ENCODE measurements around the gene NFXL1. TPM values are rescaled to one million over a fixed set of nuclear protein-coding genes. Genes with fewer than 3 reads are reported as not detected.

Gene NFXL1
- total RNA-seq, 1 donor from 2014 or later: 11.9 TPM

- no peak for DNase-seq (ENCODE audit: low spot score)
- Mint-ChIP-seq H3K9me3 (ENCODE audit: low read depth) (peaks cover 2% of the 10 kb centered on the region), H3K4me3 (ENCODE audit: unreplicated experiment) (no peak overlapping the region), H3K27me3 (ENCODE audit: low read depth) (no peaks in the 10 kb centered on the region), H3K36me3 (ENCODE audit: low read depth) (peaks cover 43% of the 10 kb centered on the region), H3K27ac (ENCODE audit: unreplicated experiment) (no peak overlapping the region), H3K4me1 (ENCODE audit: low read depth) (peaks cover 11% of the 10 kb centered on the region)
- no peak for TF ChIP-seq CTCF (IDR thresholded peaks at IDR 0.05)
Observed at GRCh38 chr4:47879458-47879857, 34.9 kb downstream of the NFXL1 start.

- Mint-ChIP-seq H3K27me3 (ENCODE audit: low read depth) (no peaks in the 10 kb centered on the region), H3K9me3 (ENCODE audit: low read depth) (peaks cover 18% of the 10 kb centered on the region), H3K36me3 (ENCODE audit: low read depth) (peaks cover 49% of the 10 kb centered on the region), H3K4me3 (ENCODE audit: unreplicated experiment) (no peak overlapping the region), H3K4me1 (ENCODE audit: low read depth) (peaks cover 4% of the 10 kb centered on the region), H3K27ac (ENCODE audit: unreplicated experiment) (no peak overlapping the region)
- no peak for TF ChIP-seq CTCF (IDR thresholded peaks at IDR 0.05)
- no peak for DNase-seq (ENCODE audit: low spot score)
Observed at GRCh38 chr4:47876784-47877546, 37.4 kb downstream of the NFXL1 start.

GRCh38 chr4:47876310-47876709 lies 38.1 kb downstream of the NFXL1 start:
- Mint-ChIP-seq H3K27me3 (ENCODE audit: low read depth) (no peaks in the 10 kb centered on the region), H3K36me3 (ENCODE audit: low read depth) (peaks cover 48% of the 10 kb centered on the region), H3K27ac (ENCODE audit: unreplicated experiment) (no peak overlapping the region), H3K4me1 (ENCODE audit: low read depth) (peaks cover 4% of the 10 kb centered on the region), H3K9me3 (ENCODE audit: low read depth) (peaks cover 18% of the 10 kb centered on the region), H3K4me3 (ENCODE audit: unreplicated experiment) (no peak overlapping the region)
- DNase-seq (ENCODE audit: low spot score): no peak
- TF ChIP-seq CTCF (IDR thresholded peaks at IDR 0.05): no peak

GRCh38 chr4:47873877-47874541 lies 40.4 kb downstream of the NFXL1 start:
- no peak overlapping the region for H3K4me3 Mint-ChIP-seq (ENCODE audit: unreplicated experiment)
- no peak for TF ChIP-seq CTCF (IDR thresholded peaks at IDR 0.05)
- no peak overlapping the region for H3K27ac Mint-ChIP-seq (ENCODE audit: unreplicated experiment)
- no peaks in the 10 kb centered on the region for H3K27me3 Mint-ChIP-seq (ENCODE audit: low read depth)
- no peak for DNase-seq (ENCODE audit: low spot score)
- peaks cover 4% of the 10 kb centered on the region for H3K4me1 Mint-ChIP-seq (ENCODE audit: low read depth)
- peaks cover 52% of the 10 kb centered on the region for H3K36me3 Mint-ChIP-seq (ENCODE audit: low read depth)
- H3K9me3 Mint-ChIP-seq (ENCODE audit: low read depth): peaks cover 21% of the 10 kb centered on the region

- H3K4me1 Mint-ChIP-seq (ENCODE audit: low read depth): peaks cover 51% of the 10 kb centered on the region
- H3K27me3 Mint-ChIP-seq (ENCODE audit: low read depth): no peaks in the 10 kb centered on the region
- H3K9me3 Mint-ChIP-seq (ENCODE audit: low read depth): peaks cover 7% of the 10 kb centered on the region
- no peak overlapping the region for H3K4me3 Mint-ChIP-seq (ENCODE audit: unreplicated experiment)
- no peak for DNase-seq (ENCODE audit: low spot score)
- peaks cover 12% of the 10 kb centered on the region for H3K36me3 Mint-ChIP-seq (ENCODE audit: low read depth)
- peak overlapping the region; percentile 75 for H3K27ac Mint-ChIP-seq (ENCODE audit: unreplicated experiment)
- TF ChIP-seq CTCF (IDR thresholded peaks at IDR 0.05): no peak
Observed at GRCh38 chr4:47863486-47863885, 50.9 kb downstream of the NFXL1 start.

Data from chondrocyte (in vitro differentiated cells).